K562 (cell line): ENCODE results near the gene ARHGEF6. TPM values are rescaled to one million over a fixed set of nuclear protein-coding genes. Genes with fewer than 3 reads are reported as not detected.
"Not testable (repeated sequence)": the region's sequence is repeated elsewhere in the genome, so short reads cannot be mapped to it uniquely, and the experiment has no call there.

Experiments used
- ATAC-seq: fragments of 200-7000 bp; cut with Tn5 transposase; 3 replicates; pipeline ENCODE4 v1.9.1; 2020; ENCODE audit warnings: moderate library complexity
- BruUV-seq: library from RNA; stranded (reverse); fragments of 400-500 nt; replicated peaks from 2 replicates; lab custom pipeline; 2021; lab: Mats Ljungman, UMichigan
- CTCF ChIA-PET: fragments of 300-600 bp; formaldehyde crosslinking; extraction: SDS; loops from one replicate; lab custom pipeline; 2021; ENCODE audit warnings: low intra/inter-chr PET ratio; lab: Yijun Ruan, JAX
- POLR2A ChIA-PET: fragments of 300-600, 350-650 bp; sonication (Branson Sonifier 250); formaldehyde crosslinking; extraction: SDS; loops from one replicate; lab custom pipeline; 2021; ENCODE audit warnings: antibody characterized with exemption, inconsistent platforms; lab: Yijun Ruan, JAX
- DNase-seq, 4 experiments: peaks; one replicate each; pipeline versions ENCODE4 v3.0.0 to v3.0.0-alpha.2; 2011 to 2018; ENCODE audit warnings: low spot score in 3 of 4, mixed read lengths in 3 of 4; ENCODE audit errors: extremely low read depth in 1 of 4
- FAIRE-seq: peaks from 2 replicates; lab custom pipeline; 2011; peaks lifted over from hg19 to GRCh38; lab: Jason Lieb, UNC
- H2AFZ ChIP-seq: 2 replicates; pipeline ENCODE4 v1.6.0; 2011; ENCODE audit warnings: low read depth, low read length, control low read depth, inconsistent platforms
- H3K27ac ChIP-seq: fragments of 200-600 bp; 3 replicates; pipeline ENCODE4 v1.8.0; 2011; ENCODE audit warnings: low read depth, mild to moderate bottlenecking, control low read depth, inconsistent platforms, low read length, moderate library complexity, mixed read lengths; ENCODE audit errors: extremely low read depth
- H3K27me3 ChIP-seq, 2 experiments: fragments of 300-600 bp in 1 of 2; 2 replicates in 1 of 2; 3 replicates in 1 of 2; pipeline versions ENCODE4 v1.6.0 to v1.8.0; 2011; ENCODE audit warnings: inconsistent platforms in 2 of 2, low read length in 2 of 2, mild to moderate bottlenecking in 1 of 2, mixed read lengths in 1 of 2, moderate library complexity in 1 of 2; ENCODE audit not compliant: control insufficient read depth in 2 of 2, insufficient read depth in 2 of 2
- H3K36me3 ChIP-seq: fragments of 300-600 bp; 3 replicates; pipeline ENCODE4 v1.8.0; 2011; ENCODE audit warnings: mild to moderate bottlenecking, low read length, inconsistent platforms; ENCODE audit not compliant: control insufficient read depth, insufficient read depth
- H3K4me1 ChIP-seq, 2 experiments: fragments of 200-600 bp in 1 of 2; replicated peaks in 1 of 2; 2 replicates in 1 of 2; 3 replicates in 1 of 2; pipeline versions ENCODE4 v1.5.1 to v1.8.0; 2011; ENCODE audit warnings: inconsistent platforms in 2 of 2, low read length in 2 of 2, mild to moderate bottlenecking in 1 of 2, mixed read lengths in 1 of 2, moderate library complexity in 1 of 2; ENCODE audit not compliant: control insufficient read depth in 2 of 2, insufficient read depth in 2 of 2
- H3K4me2 ChIP-seq: 2 replicates; pipeline ENCODE4 v1.6.1; 2011; ENCODE audit warnings: low read length, control low read depth, inconsistent platforms, mixed read lengths; ENCODE audit not compliant: insufficient read depth
- H3K4me3 ChIP-seq: fragments of 200-600 bp; sonication (generic), shearing (Covaris generic); 2 replicates; pipeline ENCODE4 v1.5.1; 2016; ENCODE audit warnings: control low read depth, inconsistent platforms
- H3K79me2 ChIP-seq: fragments of 200-600 bp; 3 replicates; pipeline ENCODE4 v1.8.0; 2011; ENCODE audit warnings: low read length, inconsistent platforms; ENCODE audit not compliant: control insufficient read depth, insufficient read depth
- H3K9ac ChIP-seq, 2 experiments: 2 replicates each; pipeline versions ENCODE4 v1.6.0 to v1.6.1; 2011; ENCODE audit warnings: low read depth in 2 of 2, low read length in 2 of 2, control low read depth in 1 of 2, inconsistent platforms in 1 of 2, mild to moderate bottlenecking in 1 of 2, mixed read lengths in 1 of 2; ENCODE audit not compliant: insufficient read depth in 1 of 2
- H3K9me1 ChIP-seq: one replicate; pipeline ENCODE4 v1.6.0; 2011; ENCODE audit warnings: inconsistent platforms, mild to moderate bottlenecking, low read length, moderate library complexity; ENCODE audit not compliant: control insufficient read depth, insufficient read depth
- H3K9me3 ChIP-seq: replicated peaks from 2 replicates; pipeline ENCODE4 v1.5.1; 2011; ENCODE audit warnings: low read depth, low read length, inconsistent platforms; ENCODE audit not compliant: control insufficient read depth, insufficient read depth
- H4K20me1 ChIP-seq: replicated peaks from 2 replicates; pipeline ENCODE4 v1.6.1; 2011; ENCODE audit warnings: low read length, inconsistent platforms, mixed read lengths; ENCODE audit not compliant: control insufficient read depth, insufficient read depth
- GATA2 ChIP-seq: sonication (generic); formaldehyde crosslinking; IDR thresholded peaks from 2 replicates; pipeline ENCODE4 v1.4.0; 2020; ENCODE audit warnings: mild to moderate bottlenecking, missing genetic modification reagents
- RBM39 ChIP-seq: fragments of 200-400 bp; formaldehyde crosslinking; optimal IDR thresholded peaks from 2 replicates; pipeline ENCODE3; 2018; ENCODE audit warnings: low read depth, low read length
- RFX1 ChIP-seq: fragments of 450-650 bp; IDR thresholded peaks from 2 replicates; pipeline ENCODE4 v1.6.1; 2016; ENCODE audit warnings: mild to moderate bottlenecking, moderate library complexity
- ZNF507 ChIP-seq: conservative IDR thresholded peaks from 2 replicates; pipeline ENCODE4 v1.6.1; 2017; ENCODE audit warnings: missing genetic modification characterization, missing compliant biosample characterization
- WGBS: fragments of 100-300 bp; shearing (Covaris generic); methylation state at CpG from one replicate; pipeline ENCODE4 v1.1.6; 2016; ENCODE audit warnings: low coverage, mixed read lengths; ENCODE audit not compliant: insufficient coverage; ENCODE audit errors: missing lambda C conversion rate; 5-methylcytosine and 5-hydroxymethylcytosine counted together
- in situ Hi-C: fragments of 300-500 bp; cut with MboI; formaldehyde crosslinking; loops from 4 replicates; pipeline ENCODE4 v1.15.0; 2018; ENCODE audit warnings: inconsistent platforms, mixed read lengths
- intact Hi-C: fragments of 100-400 bp; cut with micrococcal nuclease; formaldehyde crosslinking; loops from 2 replicates; pipeline ENCODE4 v1.14.2; 2022
- polyA plus RNA-seq, 8 experiments: library from polyadenylated mRNA; depleted of rRNA in 4 of 8; stranded (reverse) in 5 of 8; unstranded in 3 of 8; fragments of >200 nt; fragmentation: Nextera tagmentation in 2 of 8; fragmentation: Illumina TruSeq in 1 of 8; extraction: Ambion mirVana in 2 of 8; extraction: Trizol in 1 of 8; gene quantifications; 2 replicates each; pipeline versions ENCODE4 v1.2.1 to v1.2.3, GENCODE V29; 2011 to 2014; ENCODE audit warnings: inconsistent platforms in 1 of 8, missing spikeins in 1 of 8
- total RNA-seq, 7 experiments: library from RNA; depleted of rRNA in 6 of 7; stranded (reverse); fragments of >200 nt in 6 of 7; fragmentation: Illumina TruSeq in 2 of 7; extraction: Trizol in 2 of 7; gene quantifications; 2 replicates each; pipeline versions ENCODE4 v1.2.1 to v1.2.3, GENCODE V29; 2011 to 2021; ENCODE audit warnings: low replicate concordance in 1 of 7

ARHGEF6 gene
- total and polyA plus RNA-seq, 9 of the 15 experiments (the other 6 are each of a cell fraction or from before 2014, with no cell fraction given), result 2.9 to 22.1 (median 13.3) TPM

DNA sequence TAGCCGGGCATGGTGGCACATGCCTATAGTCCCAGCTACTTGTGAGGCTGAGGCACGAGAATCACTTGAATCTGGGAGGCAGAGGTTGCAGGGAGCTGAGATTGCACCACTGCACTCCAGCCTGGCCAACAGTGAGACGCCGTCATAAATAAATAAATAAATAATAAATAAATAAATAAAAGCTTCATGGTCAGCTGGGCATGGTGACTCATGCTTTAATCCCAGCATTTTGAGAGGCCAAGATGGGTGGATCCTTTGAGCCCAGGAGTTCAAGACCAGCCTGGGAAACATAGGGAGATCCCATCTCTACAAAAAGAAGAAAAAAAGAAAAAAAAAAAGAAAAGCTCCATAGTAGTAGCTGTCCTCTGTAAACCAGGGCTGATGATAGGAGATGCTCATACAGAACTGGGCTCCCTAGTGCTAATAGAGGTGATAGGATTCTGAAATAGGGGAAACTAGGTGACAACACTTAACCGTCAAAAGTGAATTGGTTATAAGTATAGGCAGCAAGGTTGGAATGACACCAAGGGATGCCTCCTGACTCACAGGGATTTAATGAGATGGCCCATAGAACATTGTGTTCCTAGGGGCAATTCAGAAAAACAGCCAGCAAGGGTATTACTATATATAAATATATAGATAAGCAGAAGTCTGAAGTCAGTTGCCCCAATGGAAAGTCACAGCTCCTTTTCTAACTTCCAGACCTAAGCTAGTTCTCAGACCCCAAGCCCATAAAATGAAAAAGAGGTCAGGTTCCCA is 41.8 kb upstream of the ARHGEF6 start:
- 64% methylated on average over 5 of the region's 5 CpGs for WGBS
- ChIA-PET CTCF (no interaction called here), POLR2A (interaction anchor here (0.7 kb wide), 1 partner anchor 40 kb away, joined by 3 read pairs; no protein-coding TSS in a partner anchor)
- Histone ChIP-seq H3K9ac (no peak overlapping the region), H3K27me3 (no peaks in the 10 kb centered on the region), H4K20me1 (no peaks in the 10 kb centered on the region), H3K4me3 (no peak overlapping the region), H3K79me2 (no peaks in the 10 kb centered on the region), H3K36me3 (0 out of 3 replicates have a peak, but pooled peaks cover 2% of the 10 kb centered on the region), H2AFZ (no peak overlapping the region), H3K9me3 (no peaks in the 10 kb centered on the region), H3K4me2 (no peak overlapping the region), H3K4me1 (peaks cover 0 to 4% of the 10 kb centered on the region in 2 experiments; a peak in 2 of 5 replicates), H3K27ac (no peak overlapping the region), H3K9me1 (no peaks in the 10 kb centered on the region)
- BruUV-seq, result no TSS peak
- no peak for FAIRE-seq
- DNase-seq, result no peak
- TF ChIP-seq GATA2 (no peak), RFX1 (no peak), RBM39 (no peak), ZNF507 (tag) (no peak)
- intact Hi-C loops, result no loop called here
- in situ Hi-C loops, result no loop called here
- ATAC-seq, result no peak

DNA sequence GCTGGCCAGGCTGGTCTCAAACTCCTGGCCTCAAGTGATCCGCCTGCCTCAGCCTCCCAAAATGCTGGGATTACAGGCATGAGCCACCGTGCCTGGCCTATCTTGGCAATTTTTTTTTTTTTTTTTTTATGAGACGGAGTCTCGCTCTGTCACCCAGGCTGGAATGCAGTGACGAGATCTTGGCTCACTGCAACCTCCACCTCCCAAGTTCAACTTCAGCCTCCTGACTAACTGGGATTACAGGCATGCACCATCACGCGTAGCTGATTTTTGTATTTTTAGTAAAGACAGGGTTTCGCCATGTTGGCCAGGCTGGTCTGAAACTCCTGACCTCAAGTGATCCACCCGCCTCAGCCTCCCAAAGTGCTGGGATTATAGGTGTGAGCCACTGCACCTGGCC is 39.0 kb upstream of the ARHGEF6 start:
- FAIRE-seq, H2AFZ ChIP-seq, H3K9ac ChIP-seq, H4K20me1 ChIP-seq, H3K36me3 ChIP-seq, intact Hi-C loops, H3K9me3 ChIP-seq, H3K27ac ChIP-seq, H3K27me3 ChIP-seq, CTCF ChIA-PET, H3K4me1 ChIP-seq, DNase-seq, H3K9me1 ChIP-seq, H3K4me3 ChIP-seq, ATAC-seq, in situ Hi-C loops, H3K4me2 ChIP-seq, H3K79me2 ChIP-seq, BruUV-seq, POLR2A ChIA-PET: not testable (repeated sequence)
- WGBS, result 96% methylated on average over 4 of the region's 9 CpGs
